ACC112 (cell line): Measurements from ENCODE around the gene SMS.

Source experiments
- H2AFZ ChIP-seq: fragments of 200-600 bp; sonication (generic); one replicate; pipeline ENCODE4 v1.6.0; 2017; ENCODE audit warnings: antibody characterized with exemption, low read length; ENCODE audit not compliant: unreplicated experiment
- H3K27ac ChIP-seq: fragments of 200-600 bp; sonication (generic); 2 replicates; pipeline ENCODE4 v1.5.1; 2014; ENCODE audit warnings: low read depth, mild to moderate bottlenecking, antibody characterized with exemption, low read length, moderate library complexity
- H3K27me3 ChIP-seq: fragments of 200-600 bp; sonication (generic); 2 replicates; pipeline ENCODE4 v1.6.1; 2014; ENCODE audit warnings: mild to moderate bottlenecking, antibody characterized with exemption, low read length, moderate library complexity, mixed read lengths; ENCODE audit not compliant: insufficient read depth
- H3K36me3 ChIP-seq: fragments of 200-600 bp; sonication (generic); 2 replicates; pipeline ENCODE4 v1.6.1; 2016; ENCODE audit warnings: mild to moderate bottlenecking, antibody characterized with exemption, low read length, moderate library complexity, mixed read lengths; ENCODE audit not compliant: insufficient read depth
- H3K4me1 ChIP-seq: fragments of 200-600 bp; sonication (generic); one replicate; pipeline ENCODE4 v1.6.1; 2016; ENCODE audit warnings: low read length, mixed read lengths; ENCODE audit not compliant: insufficient read depth, unreplicated experiment, control insufficient read depth
- H3K4me3 ChIP-seq: fragments of 200-600 bp; sonication (generic); 2 replicates; pipeline ENCODE4 v1.5.1; 2014; ENCODE audit warnings: mild to moderate bottlenecking, low read depth, low read length
- H3K79me2 ChIP-seq: fragments of 200-600 bp; sonication (generic); one replicate; pipeline ENCODE4 v1.6.0; 2016; ENCODE audit warnings: low read length; ENCODE audit not compliant: control insufficient read depth, unreplicated experiment, insufficient read depth

SMS gene

DNA sequence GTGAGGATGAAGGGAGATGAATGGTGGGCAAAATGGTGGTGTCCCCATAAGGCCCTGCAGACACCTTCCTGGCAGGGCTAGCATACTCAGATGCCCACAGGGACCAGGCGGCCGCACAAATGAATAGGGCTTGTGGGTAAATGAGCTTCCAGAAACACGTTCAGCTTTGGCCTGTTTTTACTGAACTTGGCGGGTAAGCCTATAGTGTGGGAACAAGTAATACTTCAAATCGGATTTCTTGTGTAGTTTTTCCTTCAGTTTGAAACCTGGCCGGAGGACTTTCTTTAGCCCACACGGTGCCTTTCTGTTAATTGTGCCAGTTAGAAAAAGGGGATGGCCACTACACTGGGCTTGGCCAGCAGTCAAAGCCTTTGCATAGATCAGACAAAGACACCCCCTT lies 22.8 kb downstream of the SMS start:
- no peaks in the 10 kb centered on the region for H3K27me3 ChIP-seq
- H3K4me1 ChIP-seq = peaks cover 65% of the 10 kb centered on the region
- peaks cover 17% of the 10 kb centered on the region for H3K36me3 ChIP-seq
- peaks cover 96% of the 10 kb centered on the region for H3K79me2 ChIP-seq
- H3K27ac ChIP-seq = peak overlapping the region; percentile 56
- no peak overlapping the region for H2AFZ ChIP-seq
- peak overlapping the region; percentile 33; the same call in 1 of the 2 replicates for H3K4me3 ChIP-seq

DNA sequence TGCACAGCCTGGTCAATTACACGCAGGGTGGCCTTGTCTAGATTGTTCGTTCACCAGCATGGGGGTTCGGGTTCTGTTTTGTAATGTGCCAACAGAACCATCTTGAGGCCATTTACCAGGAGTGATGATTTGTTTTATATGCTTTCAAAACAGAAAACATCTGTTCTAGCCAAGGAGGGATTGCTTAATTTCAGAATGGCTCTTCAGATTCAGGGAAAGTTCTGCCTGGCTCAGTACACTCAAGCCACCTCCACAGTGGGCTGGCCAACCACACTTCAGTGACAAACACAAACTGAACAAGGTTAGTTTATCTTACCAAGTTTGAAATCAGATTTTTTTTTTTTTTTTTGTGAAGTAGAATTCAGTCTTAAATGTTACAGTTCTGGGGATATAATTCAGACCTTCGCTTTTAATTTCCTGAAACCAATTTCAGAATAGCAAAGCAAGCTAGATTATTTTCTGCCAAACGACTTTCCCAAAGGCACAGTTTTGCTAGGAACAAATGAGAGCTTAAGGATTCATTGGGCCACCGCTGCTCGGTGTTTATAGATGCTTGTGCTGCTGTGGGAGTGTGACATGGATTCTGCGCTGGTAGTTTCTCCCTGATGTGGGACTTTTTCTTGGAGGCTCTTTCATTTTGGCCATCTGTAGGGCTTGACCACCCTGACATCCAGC lies 23.4 kb downstream of the SMS start:
- Histone ChIP-seq H3K79me2 (peaks cover 95% of the 10 kb centered on the region), H3K27ac (peak overlapping the region; percentile 56), H3K36me3 (peaks cover 15% of the 10 kb centered on the region), H2AFZ (no peak overlapping the region), H3K4me3 (peak overlapping the region; percentile 33; the same call in 1 of the 2 replicates), H3K27me3 (no peaks in the 10 kb centered on the region), H3K4me1 (peaks cover 60% of the 10 kb centered on the region)

DNA sequence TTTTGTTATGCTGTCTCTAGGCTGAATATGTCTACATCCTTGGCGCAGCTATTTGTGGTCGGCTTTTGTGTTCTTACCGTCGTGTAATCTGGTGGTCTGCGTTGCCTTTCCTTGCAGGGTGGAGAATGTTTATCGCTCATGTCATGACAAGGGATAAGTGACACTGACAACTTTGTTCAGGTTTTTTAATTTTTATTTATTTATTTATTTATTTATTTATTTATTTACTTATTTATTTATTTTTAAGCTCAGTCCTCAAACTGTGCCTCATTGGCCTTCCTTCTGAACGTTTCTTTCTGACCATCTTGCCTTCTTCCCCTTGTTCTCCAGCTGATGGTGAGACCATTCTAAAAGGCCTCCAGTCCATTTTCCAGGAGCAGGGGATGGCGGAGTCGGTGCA lies 26.4 kb downstream of the SMS start:
- H3K36me3 ChIP-seq = peaks cover 19% of the 10 kb centered on the region
- peaks cover 87% of the 10 kb centered on the region for H3K79me2 ChIP-seq
- peaks cover 31% of the 10 kb centered on the region for H3K4me1 ChIP-seq
- H3K4me3 ChIP-seq = no peak overlapping the region
- H3K27ac ChIP-seq = no peak overlapping the region
- no peak overlapping the region for H2AFZ ChIP-seq
- H3K27me3 ChIP-seq = no peaks in the 10 kb centered on the region

DNA sequence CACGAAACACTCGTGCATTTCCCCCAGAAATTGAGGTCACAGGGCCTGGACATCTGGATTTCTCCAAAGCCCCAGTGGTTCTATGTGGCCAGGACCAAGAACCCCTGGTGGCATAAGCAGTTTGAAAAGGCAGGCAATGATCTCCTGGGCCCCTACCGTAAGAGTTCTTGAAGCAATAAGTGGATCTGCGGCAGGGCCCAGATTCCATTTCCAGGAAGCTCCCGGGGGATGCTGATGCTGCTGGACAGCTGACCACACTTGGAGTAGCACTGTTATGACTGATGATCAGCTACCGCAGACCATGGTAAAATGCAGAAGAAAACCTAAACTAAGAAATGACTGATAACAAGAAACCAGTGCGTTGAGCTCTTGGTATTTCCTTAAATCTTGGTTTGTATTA lies 27.8 kb downstream of the SMS start:
- Histone ChIP-seq H3K36me3 (peaks cover 30% of the 10 kb centered on the region), H3K27me3 (no peaks in the 10 kb centered on the region), H2AFZ (no peak overlapping the region), H3K27ac (no peak overlapping the region), H3K4me1 (peaks cover 26% of the 10 kb centered on the region), H3K79me2 (peaks cover 84% of the 10 kb centered on the region), H3K4me3 (no peak overlapping the region)

DNA sequence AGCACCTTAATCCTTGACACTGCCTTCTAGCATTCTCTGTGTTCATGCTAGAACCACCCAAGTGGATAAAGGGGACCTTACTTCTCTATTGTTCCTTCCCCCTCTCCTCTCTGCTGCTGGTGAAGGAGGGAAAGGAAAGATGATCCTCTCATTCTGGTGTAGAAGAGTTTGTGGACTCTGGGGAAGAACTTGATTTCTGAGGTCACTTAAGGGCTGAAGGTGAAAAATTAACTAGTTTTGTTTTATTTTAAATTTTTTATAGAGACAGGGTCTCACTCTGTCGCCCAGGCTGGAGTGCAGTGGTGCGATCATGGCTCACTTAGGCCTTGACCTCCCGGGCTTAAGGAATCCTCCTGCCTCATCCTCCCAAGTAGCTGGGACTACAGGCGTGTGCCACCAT lies 29.8 kb downstream of the SMS start:
- peaks cover 38% of the 10 kb centered on the region for H3K36me3 ChIP-seq
- H3K79me2 ChIP-seq = peaks cover 80% of the 10 kb centered on the region

DNA sequence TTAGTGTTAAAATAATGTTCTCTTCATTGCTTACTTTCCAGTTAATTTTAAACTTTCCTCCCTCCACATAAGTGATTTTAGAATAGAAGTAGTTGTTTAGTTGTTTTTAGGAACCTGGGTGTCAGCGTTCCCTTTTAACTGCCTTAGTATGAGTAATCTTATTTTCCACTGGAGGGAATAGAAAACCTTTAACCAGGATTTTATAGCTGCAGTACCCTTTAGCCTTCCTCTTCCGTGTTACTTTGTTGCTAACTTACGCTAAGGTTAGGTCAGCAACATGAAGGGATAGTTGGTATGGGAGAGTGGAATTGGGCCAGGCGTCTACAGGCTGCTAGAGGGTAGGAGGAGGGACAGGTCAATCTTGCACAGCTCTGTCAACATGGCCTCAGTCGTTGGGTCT lies 31.5 kb downstream of the SMS start:
- peaks cover 15% of the 10 kb centered on the region for H3K4me1 ChIP-seq
- peaks cover 79% of the 10 kb centered on the region for H3K79me2 ChIP-seq
- H3K36me3 ChIP-seq = peaks cover 54% of the 10 kb centered on the region
- peak overlapping the region; percentile 52 for H3K27ac ChIP-seq
- H3K4me3 ChIP-seq = no peak overlapping the region
- no peaks in the 10 kb centered on the region for H3K27me3 ChIP-seq
- H2AFZ ChIP-seq = no peak overlapping the region

More for the DNA sequence above, 29.8 kb downstream of the SMS start:
- Histone ChIP-seq H3K27ac (no peak overlapping the region), H3K4me3 (no peak overlapping the region), H3K4me1 (peaks cover 10% of the 10 kb centered on the region), H2AFZ (no peak overlapping the region), H3K27me3 (no peaks in the 10 kb centered on the region)

DNA sequence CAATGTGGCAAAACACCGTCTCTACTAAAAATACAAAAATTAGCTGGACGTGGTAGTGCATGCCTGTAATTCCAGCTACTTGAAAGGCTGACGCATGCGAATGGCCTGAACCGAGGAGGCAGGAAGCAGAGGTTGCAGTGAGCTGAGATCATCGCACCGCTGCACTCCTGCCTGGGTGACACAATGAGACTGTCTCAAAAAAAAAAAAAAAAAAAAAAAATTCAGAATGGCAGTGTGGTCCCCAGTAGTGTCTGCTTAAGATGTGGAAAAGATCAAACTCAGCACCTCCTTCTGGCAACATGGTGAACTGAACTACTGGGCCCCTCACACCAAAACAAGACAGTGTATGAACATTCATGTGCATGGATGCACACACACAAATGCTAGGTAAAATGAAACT lies 32.2 kb downstream of the SMS start:
- Histone ChIP-seq H2AFZ (no peak overlapping the region), H3K4me1 (peaks cover 15% of the 10 kb centered on the region), H3K36me3 (peaks cover 54% of the 10 kb centered on the region), H3K4me3 (no peak overlapping the region), H3K79me2 (peaks cover 73% of the 10 kb centered on the region), H3K27ac (peak overlapping the region; percentile 52; the same call in 1 of the 2 replicates), H3K27me3 (no peaks in the 10 kb centered on the region)

DNA sequence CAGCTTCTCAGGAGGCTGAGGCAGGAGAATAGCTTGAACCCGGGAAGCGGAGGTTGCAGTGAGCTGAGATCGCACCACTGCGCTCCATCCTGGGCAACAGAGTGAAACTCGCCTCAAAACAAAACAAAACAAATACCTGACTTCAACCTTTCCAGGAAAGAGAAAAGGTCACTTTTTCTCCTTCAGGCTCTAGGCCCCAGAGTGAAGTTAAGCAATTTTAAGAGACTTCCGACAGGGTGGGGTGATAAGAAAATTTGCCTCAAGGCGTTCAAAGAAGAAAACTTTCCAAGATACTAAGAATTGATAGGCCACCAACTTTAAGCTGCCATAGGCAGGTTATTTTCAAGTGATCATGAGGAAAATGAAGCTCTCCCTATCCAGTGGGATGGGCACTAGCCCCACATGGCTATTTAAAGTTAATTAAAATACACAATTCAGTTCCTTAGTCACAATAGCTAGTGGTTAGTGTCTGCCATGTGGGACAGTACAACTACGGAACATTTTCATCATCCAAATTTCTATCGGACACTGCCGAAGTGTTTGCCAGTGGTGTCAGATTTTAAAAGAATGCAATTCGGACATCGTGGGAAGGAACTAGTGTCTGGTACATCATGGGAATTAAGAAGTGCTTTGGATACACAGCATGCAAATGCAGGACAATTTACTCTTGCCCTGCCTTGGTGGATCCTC lies 33.0 kb downstream of the SMS start:
- H3K4me3 ChIP-seq = no peak overlapping the region
- no peaks in the 10 kb centered on the region for H3K27me3 ChIP-seq
- peaks cover 68% of the 10 kb centered on the region for H3K79me2 ChIP-seq
- peak overlapping the region; percentile 23 for H3K27ac ChIP-seq
- H3K36me3 ChIP-seq = peaks cover 54% of the 10 kb centered on the region
- peaks cover 15% of the 10 kb centered on the region for H3K4me1 ChIP-seq
- no peak overlapping the region for H2AFZ ChIP-seq

DNA sequence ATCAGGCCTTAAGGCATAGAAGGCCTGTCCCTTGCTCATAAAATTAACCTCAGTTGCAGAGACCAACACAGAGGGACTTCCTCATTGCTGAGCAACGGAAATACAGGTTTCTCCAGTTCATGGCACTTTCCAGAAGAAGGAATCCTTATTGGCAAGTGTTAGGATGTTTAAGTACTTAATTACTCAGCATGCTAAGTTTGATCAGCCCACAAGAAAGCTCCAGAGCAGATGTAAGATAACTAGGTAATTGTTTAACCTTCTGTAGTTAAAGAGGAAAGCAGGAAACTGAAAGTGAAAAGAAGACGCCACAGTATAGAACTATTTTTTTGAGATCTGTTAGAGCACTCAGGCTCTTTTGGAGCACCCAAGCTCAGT lies 33.5 kb downstream of the SMS start:
- Histone ChIP-seq H3K27me3 (no peaks in the 10 kb centered on the region), H2AFZ (no peak overlapping the region), H3K4me1 (peaks cover 15% of the 10 kb centered on the region), H3K4me3 (no peak overlapping the region), H3K27ac (peak overlapping the region; percentile 23; the same call in 1 of the 2 replicates), H3K79me2 (peaks cover 63% of the 10 kb centered on the region), H3K36me3 (peaks cover 55% of the 10 kb centered on the region)

DNA sequence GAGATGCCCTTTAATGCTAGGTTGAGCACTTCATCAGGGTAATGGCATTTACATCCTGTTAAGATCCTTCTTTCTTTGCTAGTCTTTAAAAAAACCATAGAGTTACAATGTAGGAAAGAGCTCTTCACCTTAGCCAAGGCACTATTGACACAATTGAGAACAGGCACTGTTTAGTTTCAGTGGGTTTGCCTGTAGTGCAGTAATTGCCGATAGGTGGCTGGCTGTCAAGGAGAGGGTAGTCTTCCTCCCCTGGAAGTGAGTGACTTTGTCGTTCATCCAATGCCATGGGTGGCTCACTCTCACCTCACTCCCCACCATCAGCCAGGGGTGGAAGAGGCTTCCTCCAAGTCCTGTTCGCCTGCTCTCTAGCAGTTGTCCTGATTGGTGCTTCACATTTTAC lies 34.7 kb downstream of the SMS start:
- peaks cover 15% of the 10 kb centered on the region for H3K4me1 ChIP-seq
- H3K27ac ChIP-seq = peak overlapping the region; percentile 32; the same call in 1 of the 2 replicates
- peaks cover 55% of the 10 kb centered on the region for H3K36me3 ChIP-seq
- peaks cover 51% of the 10 kb centered on the region for H3K79me2 ChIP-seq
- H3K27me3 ChIP-seq = no peaks in the 10 kb centered on the region
- H2AFZ ChIP-seq = no peak overlapping the region
- no peak overlapping the region for H3K4me3 ChIP-seq

DNA sequence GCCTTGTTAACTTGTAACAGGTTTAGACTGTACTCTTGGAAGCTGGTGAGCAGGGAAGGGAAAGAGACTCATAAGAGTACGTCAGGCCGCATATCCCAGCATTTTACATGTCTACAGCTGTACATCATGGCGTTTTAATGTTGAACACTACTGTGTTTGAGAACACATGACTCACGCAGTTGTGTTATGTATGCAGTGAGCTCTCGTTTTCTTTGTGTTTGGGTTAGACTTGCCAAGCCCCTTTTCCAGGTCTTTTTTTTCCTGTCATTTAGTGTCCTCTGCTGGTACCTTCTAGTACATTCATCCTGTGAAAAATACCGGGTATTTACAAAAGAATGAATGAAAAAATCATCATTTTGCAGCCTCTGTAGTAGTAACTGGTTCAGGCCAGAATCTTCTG lies 35.3 kb downstream of the SMS start:
- peaks cover 49% of the 10 kb centered on the region for H3K79me2 ChIP-seq
- peaks cover 15% of the 10 kb centered on the region for H3K4me1 ChIP-seq
- H3K36me3 ChIP-seq = peaks cover 57% of the 10 kb centered on the region
- H3K4me3 ChIP-seq = no peak overlapping the region
- no peak overlapping the region for H2AFZ ChIP-seq
- no peaks in the 10 kb centered on the region for H3K27me3 ChIP-seq
- H3K27ac ChIP-seq = peak overlapping the region; percentile 32; the same call in 1 of the 2 replicates
